Measurements from ENCODE around the gene COIL.
"Not testable (repeated sequence)": the region's sequence is repeated elsewhere in the genome, so short reads cannot be mapped to it uniquely, and the experiment has no call there.

The COIL gene, protein sequence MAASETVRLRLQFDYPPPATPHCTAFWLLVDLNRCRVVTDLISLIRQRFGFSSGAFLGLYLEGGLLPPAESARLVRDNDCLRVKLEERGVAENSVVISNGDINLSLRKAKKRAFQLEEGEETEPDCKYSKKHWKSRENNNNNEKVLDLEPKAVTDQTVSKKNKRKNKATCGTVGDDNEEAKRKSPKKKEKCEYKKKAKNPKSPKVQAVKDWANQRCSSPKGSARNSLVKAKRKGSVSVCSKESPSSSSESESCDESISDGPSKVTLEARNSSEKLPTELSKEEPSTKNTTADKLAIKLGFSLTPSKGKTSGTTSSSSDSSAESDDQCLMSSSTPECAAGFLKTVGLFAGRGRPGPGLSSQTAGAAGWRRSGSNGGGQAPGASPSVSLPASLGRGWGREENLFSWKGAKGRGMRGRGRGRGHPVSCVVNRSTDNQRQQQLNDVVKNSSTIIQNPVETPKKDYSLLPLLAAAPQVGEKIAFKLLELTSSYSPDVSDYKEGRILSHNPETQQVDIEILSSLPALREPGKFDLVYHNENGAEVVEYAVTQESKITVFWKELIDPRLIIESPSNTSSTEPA

DNA sequence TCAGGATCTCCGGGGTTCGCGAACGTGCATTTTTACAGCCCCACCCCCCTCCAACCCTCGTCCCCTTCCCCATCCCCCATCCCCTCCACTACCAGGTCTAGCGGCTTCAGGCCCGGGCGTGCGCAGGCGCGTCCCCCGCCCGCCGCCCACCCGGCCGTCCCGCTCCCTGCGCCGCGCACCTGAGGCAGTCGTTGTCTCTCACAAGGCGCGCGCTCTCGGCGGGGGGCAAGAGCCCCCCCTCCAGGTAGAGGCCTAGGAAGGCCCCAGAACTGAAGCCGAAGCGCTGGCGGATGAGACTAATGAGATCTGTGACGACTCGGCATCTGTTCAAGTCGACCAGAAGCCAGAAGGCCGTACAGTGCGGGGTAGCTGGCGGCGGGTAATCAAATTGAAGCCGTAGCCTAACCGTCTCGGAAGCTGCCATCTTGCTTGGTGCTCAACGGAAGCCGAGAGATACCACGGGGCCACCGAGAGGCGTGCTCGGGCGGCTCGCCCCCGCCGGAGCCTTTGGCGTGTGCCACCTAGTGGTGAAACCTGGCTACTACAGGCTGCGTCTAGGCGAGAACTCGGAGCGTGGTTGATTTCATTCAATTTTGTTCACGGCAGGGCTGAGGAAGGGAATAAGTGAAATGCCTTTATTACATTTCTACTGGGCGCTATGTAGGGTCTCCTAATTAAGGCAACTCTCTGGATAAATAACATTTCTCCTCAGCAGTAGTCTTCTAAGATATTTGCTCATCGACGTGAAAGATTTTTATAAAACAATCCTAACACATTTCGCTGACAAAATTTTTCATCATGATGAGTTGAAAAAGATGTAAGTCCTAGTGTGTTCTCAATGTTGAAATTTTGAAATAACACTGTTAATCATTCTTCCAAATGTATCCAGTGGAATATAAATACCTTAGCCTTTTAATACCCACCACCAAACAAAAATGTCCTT, at the start of gene COIL:
Gene COIL (minus strand): TSS at position 455 of the 943 bp plus-strand sequence. CDS start 31 bp downstream, at position 424.
- DNase-seq (ENCODE audit: extremely low read depth in 1 of 2, low read depth in 1 of 2), result peak; percentile 81 to 88

GRCh38 chr17:57010487-57010886, 49.6 kb upstream of the COIL start:
- no peak for DNase-seq (ENCODE audit: extremely low read depth in 1 of 2, low read depth in 1 of 2)

GRCh38 chr17:57009737-57010445, 49.0 kb upstream of the COIL start:
- DNase-seq (ENCODE audit: extremely low read depth in 1 of 2, low read depth in 1 of 2), result peak; percentile 5 to 37

- DNase-seq (ENCODE audit: extremely low read depth in 1 of 2, low read depth in 1 of 2), result no peak
Measured at GRCh38 chr17:57008958-57009357, 48.1 kb upstream of the COIL start.

GRCh38 chr17:57006040-57006439, 45.2 kb upstream of the COIL start:
- no peak for DNase-seq (ENCODE audit: extremely low read depth in 1 of 2, low read depth in 1 of 2)

DNA sequence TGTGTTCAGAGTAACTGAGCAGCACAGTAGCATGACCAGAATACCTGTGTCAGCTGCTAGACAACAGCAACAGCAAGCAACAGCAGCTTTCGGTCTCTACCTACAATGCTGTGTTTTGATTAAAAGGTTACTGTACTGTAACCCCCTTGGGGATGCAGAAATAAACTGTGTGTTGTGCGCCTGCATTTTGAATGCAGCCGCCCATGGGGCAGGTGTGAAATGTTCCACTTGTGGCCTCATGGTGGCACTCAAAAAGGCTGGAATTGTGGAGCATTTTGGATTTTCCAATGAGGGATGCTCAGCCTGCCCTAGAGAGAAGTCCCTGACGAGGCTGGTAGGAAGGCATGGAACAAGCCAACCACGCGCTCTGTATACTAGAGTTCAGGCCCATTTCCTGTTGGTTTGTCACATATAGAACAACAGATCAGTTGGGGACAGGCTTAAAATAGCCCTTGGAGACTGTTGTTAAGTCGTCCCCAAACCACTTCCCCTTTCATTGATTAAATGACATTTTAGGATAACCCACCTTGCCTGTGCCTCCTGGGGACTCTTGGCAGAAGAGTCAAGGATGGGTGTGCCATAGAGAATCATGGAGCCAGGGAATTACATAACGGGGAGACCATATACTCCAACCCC, 44.2 kb upstream of the COIL start:
- DNase-seq (ENCODE audit: extremely low read depth in 1 of 2, low read depth in 1 of 2), result no peak

- no peak for DNase-seq (ENCODE audit: extremely low read depth in 1 of 2, low read depth in 1 of 2)
Measured at GRCh38 chr17:57002904-57003303, 42.1 kb upstream of the COIL start.

GRCh38 chr17:57001541-57001940, 40.7 kb upstream of the COIL start:
- DNase-seq (ENCODE audit: extremely low read depth in 1 of 2, low read depth in 1 of 2), result no peak

GRCh38 chr17:56997313-56997712, 36.5 kb upstream of the COIL start:
- DNase-seq (ENCODE audit: extremely low read depth in 1 of 2, low read depth in 1 of 2), result no peak

DNA sequence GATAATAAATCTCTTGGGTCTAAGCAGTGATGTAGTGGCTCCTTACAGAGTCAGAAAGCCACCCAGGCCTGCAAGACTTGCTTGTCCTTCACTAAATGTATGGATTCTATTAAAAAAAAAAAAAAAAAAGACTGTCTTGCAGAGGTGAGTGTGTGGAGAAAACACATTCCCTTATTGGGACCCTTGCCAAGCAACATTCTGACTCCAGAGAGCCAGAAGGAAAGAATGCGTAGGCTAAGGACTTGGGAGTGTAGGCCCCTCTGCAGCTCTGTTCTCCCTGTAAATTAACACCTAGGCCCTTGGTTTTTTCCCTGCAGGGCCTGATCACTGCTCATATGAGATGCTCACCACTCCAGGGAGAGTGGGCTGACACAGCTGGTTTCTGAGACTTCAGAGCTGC, 34.9 kb upstream of the COIL start:
- no peak for DNase-seq (ENCODE audit: extremely low read depth in 1 of 2, low read depth in 1 of 2)

GRCh38 chr17:56994009-56994792, 33.4 kb upstream of the COIL start:
- DNase-seq (ENCODE audit: extremely low read depth in 1 of 2, low read depth in 1 of 2), result no peak

GRCh38 chr17:56992364-56992763, 31.5 kb upstream of the COIL start:
- DNase-seq (ENCODE audit: extremely low read depth in 1 of 2, low read depth in 1 of 2), result no peak

DNA sequence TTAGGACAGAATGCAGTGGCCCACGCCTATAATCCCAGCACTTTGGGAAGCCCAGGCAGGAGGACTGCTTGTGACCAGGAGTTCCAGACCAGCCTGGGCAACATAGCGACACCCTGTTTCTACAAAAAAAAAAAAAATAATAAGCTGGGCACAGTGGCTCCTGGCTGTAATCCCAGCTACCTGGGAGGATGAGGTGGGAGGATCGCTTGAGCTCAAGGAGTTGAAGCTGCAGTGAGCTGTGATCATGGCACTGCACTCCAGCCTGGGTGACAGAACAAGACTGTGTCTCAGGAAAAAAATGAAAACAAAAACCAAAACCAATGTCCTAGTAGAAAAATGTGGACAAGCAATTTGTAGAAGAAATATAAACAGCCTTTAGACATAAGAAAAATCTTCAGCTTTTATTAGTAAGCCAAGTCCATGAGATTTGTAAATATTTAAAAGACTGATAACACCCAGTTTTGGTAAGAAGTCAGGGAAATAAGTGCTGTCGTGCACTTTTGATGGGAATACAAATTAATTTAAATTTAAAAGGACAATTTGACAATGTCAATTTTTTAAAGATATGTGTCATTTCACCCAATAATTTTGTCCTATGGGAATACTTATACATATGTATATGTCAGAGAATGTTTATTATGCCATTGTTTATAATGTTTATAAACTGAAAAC, 28.2 kb upstream of the COIL start:
- no peak for DNase-seq (ENCODE audit: extremely low read depth in 1 of 2, low read depth in 1 of 2)

- no peak for DNase-seq (ENCODE audit: extremely low read depth in 1 of 2, low read depth in 1 of 2)
Measured at GRCh38 chr17:56987283-56987834, 26.5 kb upstream of the COIL start.

DNA sequence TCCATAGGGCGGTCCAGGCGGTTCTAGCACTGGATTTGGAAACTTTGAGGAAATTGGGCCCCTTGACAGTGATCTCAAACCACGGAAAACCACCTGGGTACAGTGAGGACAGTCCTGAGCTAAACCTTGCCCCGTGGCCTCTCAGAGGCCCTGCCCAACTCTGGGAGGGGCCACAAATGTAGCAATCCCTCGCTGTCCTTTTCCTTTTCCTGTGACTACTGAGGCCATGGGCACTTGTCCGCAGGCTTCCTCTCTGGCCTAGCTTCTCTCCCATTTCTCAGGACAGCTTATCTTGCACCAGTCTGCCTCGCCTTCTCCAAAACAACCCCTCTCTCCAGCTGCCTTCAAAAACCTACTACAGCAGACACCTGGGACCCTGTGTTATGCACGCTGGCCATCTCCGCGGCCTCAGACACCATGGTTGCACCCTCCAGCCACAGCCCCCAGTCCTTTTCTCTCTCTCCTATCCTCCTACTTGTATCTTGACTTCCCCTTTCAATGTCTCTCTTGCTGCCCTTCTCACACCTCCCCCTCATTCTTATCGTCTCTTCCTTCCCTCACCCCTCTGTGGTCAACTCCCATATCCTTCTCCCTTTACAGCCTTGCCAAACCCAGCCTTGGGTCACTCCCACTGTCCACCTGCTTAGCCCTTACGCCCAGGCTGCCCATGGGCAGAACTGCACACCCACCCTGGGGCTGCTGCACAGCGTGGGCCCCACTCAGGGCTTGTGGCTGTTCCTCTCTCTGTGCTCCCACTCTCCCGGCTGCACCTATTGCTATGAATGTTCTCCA, 24.7 kb upstream of the COIL start:
- no peak for DNase-seq (ENCODE audit: extremely low read depth in 1 of 2, low read depth in 1 of 2)

GRCh38 chr17:56983366-56983765, 22.5 kb upstream of the COIL start:
- DNase-seq (ENCODE audit: extremely low read depth in 1 of 2, low read depth in 1 of 2), result no peak

DNA sequence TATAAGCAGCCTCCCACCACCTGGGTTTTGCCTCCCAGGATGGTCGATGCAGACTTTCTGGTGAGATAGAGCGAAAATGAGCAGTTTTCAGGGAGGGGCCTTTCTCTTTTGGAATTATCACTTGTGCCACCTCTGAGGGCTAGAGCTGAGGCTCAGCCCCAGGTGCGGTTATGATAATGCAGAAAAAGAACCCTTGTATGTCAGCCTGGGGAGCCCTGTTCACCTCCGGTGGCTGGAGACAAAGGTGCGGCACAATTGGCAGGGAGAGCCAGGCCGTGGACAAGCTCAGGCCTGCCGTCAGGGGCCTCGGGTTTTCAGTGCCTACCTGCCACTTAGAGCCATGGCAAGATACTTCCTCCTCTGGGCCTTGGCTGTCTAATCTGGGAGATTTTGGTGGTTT, 21.5 kb upstream of the COIL start:
- DNase-seq (ENCODE audit: extremely low read depth in 1 of 2, low read depth in 1 of 2), result no peak

DNA sequence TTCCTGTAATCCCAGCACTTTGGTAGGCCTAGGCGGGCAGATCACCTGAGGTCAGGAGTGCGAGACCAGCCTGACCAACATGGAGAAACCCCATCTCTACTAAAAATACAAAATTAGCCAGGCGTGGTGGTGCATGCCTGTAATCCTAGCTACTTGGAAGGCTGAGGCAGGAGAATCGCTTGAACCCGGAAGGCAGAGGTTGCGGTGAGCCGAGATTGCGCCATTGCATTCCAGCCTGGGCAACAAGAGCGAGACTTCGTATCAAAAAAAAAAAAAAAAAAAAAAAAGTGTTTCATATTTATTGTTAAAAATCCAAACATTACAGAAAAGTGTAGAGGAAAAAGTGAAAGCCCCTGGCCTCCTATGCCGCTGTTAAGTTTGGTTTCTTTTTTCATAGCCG, 19.7 kb upstream of the COIL start:
- DNase-seq (ENCODE audit: extremely low read depth in 1 of 2, low read depth in 1 of 2), result not testable (repeated sequence)
